Measurements from ENCODE around the gene GYG2. TPM values are rescaled to one million over a fixed set of nuclear protein-coding genes. Genes with fewer than 3 reads are reported as not detected.
"Not testable (repeated sequence)": the region's sequence is repeated elsewhere in the genome, so short reads cannot be mapped to it uniquely, and the experiment has no call there.

Gene GYG2
- 10 to 100 TPM in 2 of 4 donors, 1 to 10 TPM in 2; 4.6 to 18.1 (median 8.6) TPM for total RNA-seq

- H3K4me3 ChIP-seq, result peak within 1 kb of the TSS; percentile 49 to 61 (median 51)
- WGBS, result 32% methylated on average over 23 of the region's 56 CpGs
- no peaks in the 10 kb centered on the region for H3K36me3 ChIP-seq
- H3K27me3 ChIP-seq, result peaks cover 0 to 27% (median 6%) of the 10 kb centered on the region in 4 donors
- DNase-seq (ENCODE audit: extremely low spot score), result no peak
- no peak within 1 kb of the TSS for H3K27ac ChIP-seq (replicated peaks in 1 of 4)
- TF ChIP-seq POLR2AphosphoS5 (IDR thresholded peaks at IDR 0.05) (no peak), CTCF (IDR thresholded peaks at IDR 0.05) (no peak), EP300 (IDR thresholded peaks at IDR 0.05) (no peak), POLR2A (IDR thresholded peaks at IDR 0.05; ENCODE audit: low read depth) (no peak)
- intact Hi-C loops (cut with DNase I), result no loop called here
- H3K9me3 ChIP-seq, result no peaks in the 10 kb centered on the region
- H3K4me1 ChIP-seq, result peaks cover 0 to 18% (median 14%) of the 10 kb centered on the region in 4 donors
These were observed at the start of gene GYG2 for GRCh38 chrX:2828344-2828958. Gene GYG2 (plus strand): TSS chrX:2828930. CDS start chrX:2830189, 1,259 bp downstream.

GRCh38 chrX:2780472-2781225 is 48.1 kb upstream of the GYG2 start:
- intact Hi-C loops (cut with DNase I); DNase-seq (ENCODE audit: extremely low spot score); H3K9me3 ChIP-seq; H3K27me3 ChIP-seq; H3K4me1 ChIP-seq; H3K4me3 ChIP-seq; H3K27ac ChIP-seq (replicated peaks in 1 of 4); H3K36me3 ChIP-seq: not testable (repeated sequence)
- 74% methylated on average over 12 of the region's 12 CpGs for WGBS

GRCh38 chrX:2781226-2781571 is 47.5 kb upstream of the GYG2 start:
- Histone ChIP-seq H3K36me3 (no peaks in the 10 kb centered on the region), H3K27ac (replicated peaks in 1 of 4) (no peak overlapping the region), H3K9me3 (no peaks in the 10 kb centered on the region), H3K4me1 (no peaks in the 10 kb centered on the region), H3K27me3 (peaks cover 0 to 2% (median 0%) of the 10 kb centered on the region in 4 donors), H3K4me3 (no peak overlapping the region)
- intact Hi-C loops (cut with DNase I), result no loop called here
- DNase-seq (ENCODE audit: extremely low spot score), result no peak
- 100% methylated on average over 1 of the region's 1 CpG for WGBS
- TF ChIP-seq CTCF (IDR thresholded peaks at IDR 0.05) (no peak), EP300 (IDR thresholded peaks at IDR 0.05) (no peak), POLR2AphosphoS5 (IDR thresholded peaks at IDR 0.05) (no peak), POLR2A (IDR thresholded peaks at IDR 0.05; ENCODE audit: low read depth) (no peak)

GRCh38 chrX:2781698-2782097 is 47.0 kb upstream of the GYG2 start:
- Histone ChIP-seq H3K4me3 (no peak overlapping the region), H3K36me3 (no peaks in the 10 kb centered on the region), H3K9me3 (no peaks in the 10 kb centered on the region), H3K27ac (replicated peaks in 1 of 4) (no peak overlapping the region), H3K4me1 (no peaks in the 10 kb centered on the region), H3K27me3 (peaks cover 0 to 2% (median 0%) of the 10 kb centered on the region in 4 donors)
- WGBS, result 37% methylated on average over 6 of the region's 6 CpGs
- intact Hi-C loops (cut with DNase I), result no loop called here
- DNase-seq (ENCODE audit: extremely low spot score), result no peak
- TF ChIP-seq CTCF (IDR thresholded peaks at IDR 0.05) (no peak), POLR2A (IDR thresholded peaks at IDR 0.05; ENCODE audit: low read depth) (no peak), POLR2AphosphoS5 (IDR thresholded peaks at IDR 0.05) (no peak), EP300 (IDR thresholded peaks at IDR 0.05) (no peak)

GRCh38 chrX:2782171-2782570 is 46.6 kb upstream of the GYG2 start:
- Histone ChIP-seq H3K27ac (replicated peaks in 1 of 4) (no peak overlapping the region), H3K4me3 (no peak overlapping the region), H3K9me3 (no peaks in the 10 kb centered on the region), H3K36me3 (no peaks in the 10 kb centered on the region), H3K4me1 (no peaks in the 10 kb centered on the region), H3K27me3 (peaks cover 0 to 2% (median 0%) of the 10 kb centered on the region in 4 donors)
- 40% methylated on average over 4 of the region's 4 CpGs for WGBS
- intact Hi-C loops (cut with DNase I), result no loop called here
- DNase-seq (ENCODE audit: extremely low spot score), result no peak
- TF ChIP-seq POLR2AphosphoS5 (IDR thresholded peaks at IDR 0.05) (no peak), EP300 (IDR thresholded peaks at IDR 0.05) (no peak), CTCF (IDR thresholded peaks at IDR 0.05) (no peak), POLR2A (IDR thresholded peaks at IDR 0.05; ENCODE audit: low read depth) (no peak)

All from esophagus muscularis mucosa (tissue), 4 donors.